Astrocyte (in vitro differentiated cells and primary cell): ENCODE results near the gene KDM4B.

Experiments used
- CTCF ChIP-seq: IDR thresholded peaks from 2 replicates; pipeline ENCODE4 v1.5.1; 2011; ENCODE audit warnings: low read depth, mild to moderate bottlenecking, inconsistent platforms, low read length, moderate library complexity; ENCODE audit not compliant: insufficient read depth
- EZH2 ChIP-seq: IDR thresholded peaks from 2 replicates; pipeline ENCODE4 v1.6.1; 2012; ENCODE audit warnings: mild to moderate bottlenecking, low read length, inconsistent platforms; ENCODE audit not compliant: insufficient read depth

- TF ChIP-seq CTCF = no peak
- TF ChIP-seq EZH2 = no peak
Measured at GRCh38 chr19:5110546-5110945, 141.6 kb downstream of the KDM4B start.
